HCT116 (cell line): ENCODE results near the gene PGM2. TPM values are rescaled to one million over a fixed set of nuclear protein-coding genes. Genes with fewer than 3 reads are reported as not detected.
A peak's percentile ranks its signal among the peaks of the same experiment; 100 is the strongest.

Source experiments
- ATAC-seq: fragments of 200-7000 bp; cut with Tn5 transposase; 2 replicates; pipeline ENCODE4 v1.9.1; 2020; ENCODE audit warnings: mild to moderate bottlenecking, moderate library complexity
- BruUV-seq: library from RNA; stranded (reverse); fragments of 400-500 nt; replicated peaks from 2 replicates; lab custom pipeline; 2021; lab: Mats Ljungman, UMichigan
- CTCF ChIA-PET: fragments of 300-600 bp; sonication (Branson Sonifier 250); formaldehyde crosslinking; loops from one replicate; lab custom pipeline; 2021; ENCODE audit warnings: antibody characterized with exemption; lab: Charles Lee
- POLR2A ChIA-PET: fragments of 300-600, 350-600 bp; sonication (Branson Sonifier 250); formaldehyde crosslinking; loops from one replicate; lab custom pipeline; 2021; ENCODE audit warnings: antibody characterized with exemption; lab: Charles Lee
- RAD21 ChIA-PET, 2 experiments: fragments of 300-600 bp; sonication (Branson Sonifier 250); formaldehyde crosslinking; loops; one replicate each; lab custom pipeline; 2023; ENCODE audit warnings: low total read pairs in 2 of 2; ENCODE audit not compliant: uncharacterized antibody in 2 of 2, unreplicated experiment in 2 of 2, low non-redundant PET in 1 of 2; lab: Charles Lee
- DNase-seq: peaks from one replicate; pipeline ENCODE4 v3.0.0-alpha.2; 2010; ENCODE audit warnings: low read depth, low spot score
- H2AFZ ChIP-seq: fragments of 200-600 bp; shearing (Covaris generic), sonication (generic); 2 replicates; pipeline ENCODE4 v1.6.1; 2017; ENCODE audit warnings: low read depth, mixed run types, mixed read lengths, antibody characterized with exemption, low read length; ENCODE audit not compliant: poor library complexity, severe bottlenecking
- H3K27ac ChIP-seq: 2 replicates; pipeline ENCODE4 v1.5.1; 2012; ENCODE audit warnings: low read depth, low read length
- H3K27me3 ChIP-seq: fragments of 200-600 bp; sonication (generic); 2 replicates; pipeline ENCODE4 v1.6.1; 2016; ENCODE audit warnings: mixed run types, low read length, mixed read lengths; ENCODE audit not compliant: insufficient read depth
- H3K36me3 ChIP-seq, 2 experiments: fragments of 200-500 bp in 1 of 2; fragments of 200-600 bp in 1 of 2; sonication (Bioruptor generic) in 1 of 2; sonication (generic) in 1 of 2; 2 replicates each; pipeline versions ENCODE4 v1.5.1 to v1.6.1; 2014 to 2016; ENCODE audit warnings: low read length in 2 of 2, inconsistent platforms in 1 of 2, mixed read lengths in 1 of 2, mixed run types in 1 of 2; ENCODE audit not compliant: insufficient read depth in 2 of 2, control insufficient read depth in 1 of 2
- H3K4me1 ChIP-seq, 2 experiments: fragments of 200-600 bp in 1 of 2; sonication (generic) in 1 of 2; 2 replicates each; pipeline versions ENCODE4 v1.5.1 to v1.6.1; 2012 to 2017; ENCODE audit warnings: low read length in 2 of 2, inconsistent platforms in 1 of 2, mild to moderate bottlenecking in 1 of 2, mixed read lengths in 1 of 2, mixed run types in 1 of 2, moderate library complexity in 1 of 2; ENCODE audit not compliant: insufficient read depth in 2 of 2, control insufficient read depth in 1 of 2
- H3K4me2 ChIP-seq: fragments of 200-600 bp; sonication (generic); 2 replicates; pipeline ENCODE4 v1.6.1; 2017; ENCODE audit warnings: mixed run types, low read length, mixed read lengths
- H3K4me3 ChIP-seq, 2 experiments: fragments of 200-600 bp in 1 of 2; sonication (generic) in 1 of 2; replicated peaks in 1 of 2; 2 replicates each; pipeline ENCODE4 v1.5.1; 2011 to 2016; ENCODE audit warnings: low read length in 2 of 2, control low read depth in 1 of 2, low read depth in 1 of 2, mild to moderate bottlenecking in 1 of 2, mixed read lengths in 1 of 2, mixed run types in 1 of 2
- H3K79me2 ChIP-seq: fragments of 200-600 bp; sonication (generic); 2 replicates; pipeline ENCODE4 v1.6.1; 2017; ENCODE audit warnings: mild to moderate bottlenecking, mixed run types, low read length, moderate library complexity, mixed read lengths; ENCODE audit not compliant: insufficient read depth
- H3K9ac ChIP-seq: fragments of 200-600 bp; sonication (generic); 2 replicates; pipeline ENCODE4 v1.6.1; 2016; ENCODE audit warnings: low read length, mixed read lengths
- H3K9me2 ChIP-seq: fragments of 200-600 bp; sonication (generic), shearing (Covaris generic); 2 replicates; pipeline ENCODE4 v1.6.1; 2017; ENCODE audit warnings: mixed run types, mild to moderate bottlenecking, moderate library complexity; ENCODE audit not compliant: insufficient read depth
- H3K9me3 ChIP-seq, 2 experiments: fragments of 200-500 bp in 1 of 2; fragments of 200-600 bp in 1 of 2; sonication (Bioruptor generic) in 1 of 2; sonication (generic) in 1 of 2; 2 replicates each; pipeline ENCODE4 v1.6.1; 2014 to 2017; ENCODE audit warnings: low read length in 2 of 2, mixed read lengths in 2 of 2, inconsistent platforms in 1 of 2, low read depth in 1 of 2, mild to moderate bottlenecking in 1 of 2, mixed run types in 1 of 2, moderate library complexity in 1 of 2; ENCODE audit not compliant: control insufficient read depth in 1 of 2, insufficient read depth in 1 of 2
- H4K20me1 ChIP-seq: fragments of 200-600 bp; sonication (generic), shearing (Covaris generic); 2 replicates; pipeline ENCODE4 v1.6.1; 2017; ENCODE audit warnings: mixed run types, mild to moderate bottlenecking, moderate library complexity; ENCODE audit not compliant: insufficient read depth
- ELF1 ChIP-seq: IDR thresholded peaks from 2 replicates; pipeline ENCODE4 v1.6.1; 2012; ENCODE audit warnings: low read depth, borderline replicate concordance
- EZH2 ChIP-seq: fragments of 200-600 bp; sonication (generic); IDR thresholded peaks from 2 replicates; pipeline ENCODE4 v1.6.1; 2017; ENCODE audit warnings: antibody characterized with exemption, mixed run types
- RAD21 ChIP-seq: IDR thresholded peaks from 2 replicates; pipeline ENCODE4 v1.6.1; 2012; ENCODE audit warnings: low read depth, mild to moderate bottlenecking
- SIN3A ChIP-seq: IDR thresholded peaks from 2 replicates; pipeline ENCODE4 v1.6.1; 2012; ENCODE audit warnings: low read depth
- SRF ChIP-seq: IDR thresholded peaks from 2 replicates; pipeline ENCODE4 v1.6.1; 2012; ENCODE audit warnings: low read depth
- TCF7L2 ChIP-seq: IDR thresholded peaks from 2 replicates; pipeline ENCODE4 v1.7.0; 2011; ENCODE audit warnings: borderline replicate concordance, inconsistent platforms; ENCODE audit not compliant: insufficient read depth, insufficient read length; ENCODE audit errors: extremely low read depth
- intact Hi-C: fragments of 100-400 bp; cut with micrococcal nuclease; formaldehyde crosslinking; loops from 2 replicates; pipeline ENCODE4 v1.10.0; 2022
- total RNA-seq: library from RNA; stranded (reverse); gene quantifications from one replicate; pipeline ENCODE4 v1.2.1, GENCODE V29; 2021; ENCODE audit not compliant: unreplicated experiment

The PGM2 gene
- total RNA-seq, 1 experiment from 2014 or later: 48.6 TPM

DNA sequence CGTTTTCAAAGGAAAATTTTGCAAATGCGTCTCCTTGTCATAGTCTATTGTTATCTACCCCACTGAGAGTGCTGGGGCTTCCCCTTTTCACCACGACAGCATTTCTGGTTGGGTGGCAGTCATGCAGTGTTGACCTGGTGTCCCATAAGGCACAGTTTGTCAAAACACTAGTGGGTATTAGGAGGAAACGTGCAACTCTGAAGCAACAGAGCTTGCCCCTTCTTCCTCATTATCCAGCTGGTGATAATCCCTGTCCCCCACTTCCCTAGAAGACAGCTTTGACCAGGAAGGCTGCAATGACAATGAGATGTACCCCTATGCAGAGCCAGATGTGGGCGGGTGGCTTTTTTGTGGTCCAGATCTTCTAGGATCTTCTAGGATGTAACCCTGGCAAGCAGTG, 66.2 kb downstream of the PGM2 start:
- DNase-seq: no peak
- intact Hi-C loops: no loop called here
- H3K27me3 ChIP-seq: no peaks in the 10 kb centered on the region
- ChIA-PET RAD21 (no interaction called here), CTCF (no interaction called here), POLR2A (no interaction called here)
- ATAC-seq: no peak
- H3K36me3 ChIP-seq: 0 out of 4 replicates have a peak, but pooled peaks cover 0 to 2% of the 10 kb centered on the region in 2 experiments
- no peaks in the 10 kb centered on the region for H3K79me2 ChIP-seq
- TSS peak; percentile 39 for BruUV-seq
- no peak overlapping the region for H2AFZ ChIP-seq
- H3K9me2 ChIP-seq: no peaks in the 10 kb centered on the region
- no peaks in the 10 kb centered on the region for H3K9me3 ChIP-seq
- no peak overlapping the region for H3K4me2 ChIP-seq
- H3K4me1 ChIP-seq: peaks cover 4 to 13% of the 10 kb centered on the region in 2 experiments; a peak in 2 of 4 replicates
- no peak overlapping the region for H3K4me3 ChIP-seq
- H3K27ac ChIP-seq: no peak overlapping the region
- no peak for TF ChIP-seq TCF7L2
- no peak for TF ChIP-seq ELF1
- TF ChIP-seq SIN3A: no peak
- TF ChIP-seq SRF: no peak
- TF ChIP-seq RAD21: no peak
- TF ChIP-seq EZH2: no peak
- TF ChIP-seq, all 23 proteins: peak for 0
- no peak overlapping the region for H3K9ac ChIP-seq
- no peaks in the 10 kb centered on the region for H4K20me1 ChIP-seq

GRCh38 chr4:37893164-37893563, 66.7 kb downstream of the PGM2 start:
- ATAC-seq (no peak), DNase-seq (no peak)
- Histone ChIP-seq H3K27ac (no peak overlapping the region), H3K27me3 (no peaks in the 10 kb centered on the region), H3K36me3 (0 out of 4 replicates have a peak, but pooled peaks cover 0 to 2% of the 10 kb centered on the region in 2 experiments), H3K4me1 (peaks cover 4 to 13% of the 10 kb centered on the region in 2 experiments; a peak in 2 of 4 replicates), H3K9me3 (no peaks in the 10 kb centered on the region), H3K9ac (no peak overlapping the region), H3K4me3 (no peak overlapping the region), H2AFZ (no peak overlapping the region), H3K4me2 (no peak overlapping the region), H3K79me2 (no peaks in the 10 kb centered on the region), H4K20me1 (no peaks in the 10 kb centered on the region), H3K9me2 (no peaks in the 10 kb centered on the region)
- intact Hi-C loops: no loop called here
- no TSS peak for BruUV-seq
- ChIA-PET POLR2A (no interaction called here), CTCF (no interaction called here), RAD21 (no interaction called here)
- TF ChIP-seq ELF1: no peak
